RWPE1 (cell line): Measurements from ENCODE around the gene GNG4.
A peak's percentile ranks its signal among the peaks of the same experiment; 100 is the strongest.

Source experiments
- CTCF ChIA-PET: fragments of 350-600 bp; sonication (Branson Sonifier 250); formaldehyde crosslinking; extraction: SDS; loops from one replicate; lab custom pipeline; 2021; lab: Yijun Ruan, JAX
- POLR2A ChIA-PET: fragments of 400-600 bp; formaldehyde crosslinking; extraction: SDS; loops from one replicate; lab custom pipeline; 2020; ENCODE audit warnings: antibody characterized with exemption; ENCODE audit not compliant: low non-redundant PET; lab: Yijun Ruan, JAX
- DNase-seq: peaks from one replicate; pipeline ENCODE4 v3.0.0; 2012; ENCODE audit warnings: low spot score
- H3K27ac ChIP-seq: fragments of 450-650 bp; 2 replicates; pipeline ENCODE4 v1.5.1; 2017
- TF ChIP-seq, protein P1 (sequence below): fragments of 450-650 bp; conservative IDR thresholded peaks from 2 replicates; pipeline ENCODE4 v1.5.1; 2017; ENCODE audit warnings: low read depth, mild to moderate bottlenecking

The GNG4 gene

DNA sequence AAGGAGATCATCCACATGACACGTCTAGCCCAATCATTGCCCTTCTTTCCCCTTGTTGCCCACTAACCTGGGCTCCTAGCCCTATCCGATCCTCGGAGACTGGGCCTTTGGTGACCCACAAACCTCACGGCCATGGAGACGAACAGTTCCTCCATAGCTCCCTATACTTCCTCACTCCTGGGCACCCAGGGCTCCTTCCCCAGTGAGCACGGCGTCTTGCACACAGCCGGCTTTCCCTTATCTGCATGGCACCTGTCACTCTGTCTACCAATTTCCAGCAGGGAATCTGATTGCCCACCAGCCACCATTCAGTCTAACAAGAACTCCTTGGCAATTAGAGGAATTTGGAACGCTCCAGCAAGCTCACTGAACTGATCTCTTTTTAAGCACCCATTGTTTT lies 3.1 kb downstream of the GNG4 start:
- TF ChIP-seq, protein P1, sequence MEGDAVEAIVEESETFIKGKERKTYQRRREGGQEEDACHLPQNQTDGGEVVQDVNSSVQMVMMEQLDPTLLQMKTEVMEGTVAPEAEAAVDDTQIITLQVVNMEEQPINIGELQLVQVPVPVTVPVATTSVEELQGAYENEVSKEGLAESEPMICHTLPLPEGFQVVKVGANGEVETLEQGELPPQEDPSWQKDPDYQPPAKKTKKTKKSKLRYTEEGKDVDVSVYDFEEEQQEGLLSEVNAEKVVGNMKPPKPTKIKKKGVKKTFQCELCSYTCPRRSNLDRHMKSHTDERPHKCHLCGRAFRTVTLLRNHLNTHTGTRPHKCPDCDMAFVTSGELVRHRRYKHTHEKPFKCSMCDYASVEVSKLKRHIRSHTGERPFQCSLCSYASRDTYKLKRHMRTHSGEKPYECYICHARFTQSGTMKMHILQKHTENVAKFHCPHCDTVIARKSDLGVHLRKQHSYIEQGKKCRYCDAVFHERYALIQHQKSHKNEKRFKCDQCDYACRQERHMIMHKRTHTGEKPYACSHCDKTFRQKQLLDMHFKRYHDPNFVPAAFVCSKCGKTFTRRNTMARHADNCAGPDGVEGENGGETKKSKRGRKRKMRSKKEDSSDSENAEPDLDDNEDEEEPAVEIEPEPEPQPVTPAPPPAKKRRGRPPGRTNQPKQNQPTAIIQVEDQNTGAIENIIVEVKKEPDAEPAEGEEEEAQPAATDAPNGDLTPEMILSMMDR, result no peak
- no peak for DNase-seq
- no peak overlapping the region for H3K27ac ChIP-seq
- CTCF ChIA-PET, result interaction anchor here (0.7 kb wide), 1 partner anchor 325 kb away, joined by 4 read pairs; no protein-coding TSS in a partner anchor
- POLR2A ChIA-PET, result no interaction called here

DNA sequence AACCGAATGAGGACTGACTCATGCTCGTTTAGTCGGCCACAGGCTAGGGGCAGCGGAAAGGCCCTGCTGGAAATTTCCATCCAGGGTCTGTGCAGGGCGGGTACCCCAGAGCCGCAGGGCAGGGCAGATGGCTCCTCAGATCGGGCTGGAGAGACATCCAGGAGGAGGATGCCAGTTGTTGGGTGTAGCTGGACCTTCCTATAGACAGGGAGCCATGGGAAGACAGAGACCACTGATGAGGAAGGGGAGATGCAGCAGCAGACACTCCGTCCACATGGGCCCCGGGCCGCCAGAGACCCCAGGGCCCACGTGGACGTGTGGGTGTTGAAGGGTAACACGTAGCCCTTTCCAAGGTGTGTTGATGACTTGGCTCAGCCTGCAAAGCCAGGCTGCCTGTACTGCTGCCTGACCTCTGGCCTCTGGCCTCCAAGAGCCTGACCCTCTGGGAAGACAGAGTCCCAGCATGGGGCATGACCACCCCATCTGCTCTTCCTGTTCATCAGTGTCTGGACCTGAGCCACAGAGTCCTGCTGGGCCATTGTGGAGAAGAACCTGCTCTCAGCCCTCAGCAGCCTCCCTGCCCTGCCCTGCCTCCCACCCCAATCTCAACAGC lies 4.8 kb downstream of the GNG4 start:
- no peak overlapping the region for H3K27ac ChIP-seq
- CTCF ChIA-PET, result no interaction called here
- TF ChIP-seq, protein P1, result no peak
- no peak for DNase-seq
- POLR2A ChIA-PET, result no interaction called here

DNA sequence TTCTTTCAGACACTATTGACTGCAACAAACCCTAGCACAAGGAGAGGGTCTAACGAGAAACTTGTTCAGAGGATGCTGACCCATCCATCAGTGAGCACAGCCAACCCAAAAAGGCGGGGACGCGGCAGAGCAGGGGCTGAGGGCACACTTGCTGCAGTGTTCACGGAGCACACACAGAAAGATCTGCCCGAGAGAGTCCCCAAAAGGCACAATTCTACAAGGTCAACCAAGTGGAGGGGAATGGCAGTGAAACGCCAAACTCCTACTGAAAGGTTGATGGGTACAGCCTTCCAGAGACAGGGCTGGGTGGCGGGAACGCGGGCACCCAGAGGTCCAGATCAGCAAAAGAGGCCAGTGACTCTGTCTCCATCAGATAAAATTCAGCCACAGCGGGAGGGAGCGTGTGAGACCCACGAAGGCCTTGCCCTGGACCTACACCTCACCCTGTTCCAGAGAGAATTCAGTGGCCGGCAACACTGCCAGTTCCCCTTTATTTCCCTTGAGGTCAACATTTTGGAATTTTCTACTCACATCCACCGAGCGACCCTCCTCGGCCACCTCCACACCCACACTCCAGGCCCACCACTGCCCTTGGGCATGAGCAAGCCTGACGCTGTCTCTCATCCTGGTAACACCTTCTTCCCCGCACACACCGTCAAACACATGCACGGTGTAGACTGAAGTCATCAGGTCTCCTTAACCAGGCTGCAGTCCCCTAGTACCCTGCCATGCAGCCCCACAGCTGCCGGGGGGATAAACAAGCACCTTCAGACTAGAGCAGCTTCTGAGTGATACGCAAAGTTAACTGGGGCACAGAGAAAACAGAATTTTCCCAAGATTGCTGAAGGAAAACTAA lies 5.5 kb downstream of the GNG4 start:
- ChIA-PET POLR2A (no interaction called here), CTCF (no interaction called here)
- DNase-seq, result no peak
- no peak overlapping the region for H3K27ac ChIP-seq
- TF ChIP-seq, protein P1, result no peak

DNA sequence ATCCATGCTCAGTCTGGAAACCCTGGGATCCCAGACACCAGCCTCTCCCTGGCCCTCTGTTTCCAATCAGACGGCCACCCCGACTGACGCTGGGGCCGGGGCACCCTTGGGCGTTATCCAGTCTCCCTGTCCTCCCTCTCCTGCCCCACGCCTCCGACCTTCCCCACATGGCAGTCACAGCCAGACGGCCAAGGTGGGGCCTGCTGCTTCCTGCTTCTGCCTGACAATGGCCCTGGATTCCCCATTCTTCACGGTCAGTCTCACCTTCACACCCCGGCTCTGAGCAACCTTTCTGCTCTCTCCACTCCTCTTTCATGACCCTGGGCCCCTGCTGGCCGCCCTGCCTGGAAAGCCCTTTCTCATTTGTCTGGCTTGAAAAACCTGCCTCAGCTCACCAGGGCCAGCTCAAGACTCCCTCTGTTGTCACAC lies 6.6 kb downstream of the GNG4 start:
- DNase-seq, result no peak
- ChIA-PET POLR2A (no interaction called here), CTCF (interaction anchor here (0.7 kb wide), 1 partner anchor 515 kb away, joined by 3 read pairs; the partner anchor contains the start of gene TOMM20)
- TF ChIP-seq, protein P1, result no peak
- no peak overlapping the region; the same call in 1 of the 2 replicates for H3K27ac ChIP-seq

DNA sequence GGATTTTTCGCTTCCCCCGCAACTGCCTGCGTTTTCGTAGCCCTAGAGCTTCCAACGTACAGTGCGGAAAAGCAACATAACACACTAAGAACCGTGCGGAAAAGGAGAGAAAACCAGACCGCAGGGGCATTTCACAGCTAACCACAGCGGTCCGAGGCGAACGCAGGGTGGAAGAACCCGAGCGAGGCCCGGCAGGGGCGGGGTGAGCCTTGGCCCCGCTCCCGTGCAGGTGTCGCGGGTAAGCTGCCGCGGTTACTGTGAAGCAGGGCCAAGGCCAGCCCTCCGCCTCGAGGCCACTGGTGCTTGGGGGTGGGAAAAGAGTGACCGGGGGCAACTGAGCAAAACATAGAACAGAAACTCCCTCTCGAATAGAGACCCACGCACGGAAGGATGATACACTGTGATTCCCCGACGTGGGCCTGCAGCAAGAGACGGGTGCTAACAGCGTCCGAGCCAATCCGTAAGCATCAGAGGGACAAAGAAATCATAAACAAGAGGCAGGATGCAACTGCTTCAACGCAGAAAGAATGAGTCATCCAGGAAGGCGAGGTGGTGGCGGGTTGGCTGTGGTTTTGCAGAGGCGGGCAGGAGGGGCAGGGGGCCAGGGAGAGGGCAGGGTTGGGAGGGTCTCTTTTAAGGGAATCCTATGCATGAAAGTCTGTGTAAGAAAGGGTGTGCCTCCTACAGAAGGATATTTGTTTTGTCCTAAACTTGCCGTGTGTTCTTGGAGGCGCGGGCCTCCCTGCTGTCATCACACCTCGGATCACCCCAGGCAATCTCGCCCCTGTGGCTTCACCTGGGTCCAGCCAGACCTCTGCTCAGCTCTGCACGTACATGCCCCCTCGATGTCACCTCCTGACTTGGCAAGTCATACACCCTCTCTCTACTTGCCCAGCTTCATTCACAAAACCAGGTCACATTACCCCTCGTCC lies 7.3 kb downstream of the GNG4 start:
- H3K27ac ChIP-seq, result peak overlapping the region; percentile 16
- POLR2A ChIA-PET, result no interaction called here
- CTCF ChIA-PET, result interaction anchor here (0.6 to 0.7 kb wide), 2 partner anchors 514 to 1332 kb away, joined by 3 read pairs; partner anchors contain the start of gene TOMM20
- peak; percentile 63 for DNase-seq
- TF ChIP-seq, protein P1, result no peak

DNA sequence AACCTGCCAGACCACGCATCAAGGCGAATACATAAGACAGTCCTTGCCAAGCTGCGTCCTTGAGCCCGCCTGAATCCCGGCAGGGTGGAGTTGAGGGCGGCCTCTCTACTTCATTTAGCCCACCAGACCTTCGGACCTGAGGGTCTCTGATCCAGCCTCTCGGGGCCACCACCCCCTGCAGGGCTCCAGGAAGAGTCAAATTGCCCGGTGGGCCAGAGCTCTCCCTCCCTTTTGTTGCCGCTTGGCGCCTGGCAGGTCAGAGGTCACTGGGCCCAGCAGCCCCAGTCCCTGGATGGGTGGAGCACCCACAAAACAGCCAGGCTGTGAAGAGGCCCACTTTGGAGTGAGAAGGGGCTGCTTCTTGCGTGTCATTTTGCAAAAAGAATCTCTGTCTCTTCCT lies 9.0 kb downstream of the GNG4 start:
- no peak for DNase-seq
- CTCF ChIA-PET, result no interaction called here

More for the DNA sequence above, 9.0 kb downstream of the GNG4 start:
- no peak overlapping the region for H3K27ac ChIP-seq
- POLR2A ChIA-PET, result no interaction called here
- TF ChIP-seq, protein P1, result no peak
